Cardiac muscle cell (in vitro differentiated cells and primary cell): ENCODE data around the gene RNF180. TPM values are rescaled to one million over a fixed set of nuclear protein-coding genes. Genes with fewer than 3 reads are reported as not detected.
A peak's percentile ranks its signal among the peaks of the same experiment; 100 is the strongest.

Source experiments
- DNase-seq, 2 donors: peaks; one replicate each; pipeline versions ENCODE4 v3.0.0 to v3.0.0-alpha.2; 2010 to 2017; ENCODE audit warnings: low read depth in 1 of 2, low spot score in 1 of 2
- H3K27ac ChIP-seq: fragments of 200-600 bp; sonication (generic); 2 replicates; pipeline ENCODE4 v1.5.1; 2016
- H3K27me3 ChIP-seq: fragments of 200-600 bp; sonication (generic); 2 replicates; pipeline ENCODE4 v1.6.0; 2016; ENCODE audit warnings: control low read depth
- H3K36me3 ChIP-seq: fragments of 200-600 bp; sonication (generic); 2 replicates; pipeline ENCODE4 v1.5.1; 2016; ENCODE audit warnings: control low read depth
- H3K4me1 ChIP-seq: fragments of 200-600 bp; sonication (generic); 2 replicates; pipeline ENCODE4 v1.8.1; 2017; ENCODE audit warnings: low read depth, mild to moderate bottlenecking, mixed run types
- H3K4me3 ChIP-seq: fragments of 200-600 bp; sonication (generic); 2 replicates; pipeline ENCODE4 v1.5.1; 2016; ENCODE audit warnings: mild to moderate bottlenecking
- H3K9me3 ChIP-seq: fragments of 200-600 bp; sonication (generic); 2 replicates; pipeline ENCODE4 v1.5.1; 2017; ENCODE audit warnings: low read depth, mild to moderate bottlenecking, control low read depth
- CTCF ChIP-seq: IDR thresholded peaks from 2 replicates; pipeline ENCODE4 v1.5.1; 2012; ENCODE audit warnings: low read depth, mild to moderate bottlenecking, low read length
- polyA plus RNA-seq: library from polyadenylated mRNA; unstranded; fragments of >200 nt; fragmentation: Nextera tagmentation; extraction: Ambion mirVana; gene quantifications from 2 replicates; pipeline ENCODE4 v1.2.1, GENCODE V29; 2016
- total RNA-seq: library from RNA; depleted of rRNA; stranded (reverse); fragments of >200 nt; gene quantifications from 2 replicates; pipeline ENCODE4 v1.2.3, GENCODE V29; 2016

The RNF180 gene
- total RNA-seq (9.1 and 9.7 TPM in 2 replicates), polyA plus RNA-seq (3.1 and 8.0 TPM in 2 replicates)

DNA sequence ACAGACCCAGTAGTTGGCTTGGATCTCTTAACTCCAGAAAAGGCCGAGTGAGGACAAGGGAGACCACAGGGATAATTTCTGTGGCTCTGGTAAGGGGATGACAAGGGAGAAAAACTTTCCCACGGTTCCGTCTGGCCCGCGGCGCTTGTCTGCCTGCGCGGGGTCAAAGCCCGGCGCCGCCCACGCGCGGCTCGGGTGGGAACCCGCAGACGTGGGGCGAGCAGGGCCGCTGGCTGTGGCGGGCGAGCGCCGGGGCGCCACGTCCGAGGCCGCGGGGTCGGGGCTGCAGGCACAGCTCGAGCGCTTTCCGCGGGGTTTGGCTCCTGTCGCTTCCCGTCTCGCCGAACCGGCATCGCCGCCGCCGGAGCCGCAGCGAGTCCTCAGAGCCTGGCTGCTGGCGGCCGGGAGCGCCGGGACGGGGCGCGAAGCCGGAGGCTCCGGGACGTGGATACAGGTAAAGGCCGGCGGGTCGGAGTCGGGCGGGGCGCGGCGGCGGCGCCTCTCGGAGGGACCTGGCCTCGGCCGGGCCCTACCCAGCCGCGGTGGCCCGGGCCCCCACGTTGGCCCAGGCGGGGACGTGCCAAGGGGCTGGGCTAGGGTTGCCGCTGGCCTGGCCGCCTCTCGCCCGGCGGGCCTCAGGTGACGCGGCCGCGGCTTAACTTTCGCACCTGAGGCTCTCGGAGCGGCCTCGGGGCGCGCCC, at the start of gene RNF180:
TSS of gene RNF180 (plus strand) at position 344 of the 701 bp plus-strand sequence. CDS start 34,965 bp downstream, outside the sequence.
- Histone ChIP-seq H3K27ac (peak within 1 kb of the TSS; percentile 5), H3K4me1 (peaks cover 11% of the 10 kb centered on the region), H3K36me3 (no peaks in the 10 kb centered on the region), H3K9me3 (no peaks in the 10 kb centered on the region), H3K27me3 (peaks cover 20% of the 10 kb centered on the region), H3K4me3 (peak within 1 kb of the TSS; percentile 50)
- no peak for TF ChIP-seq CTCF
- peak; percentile 54 to 74 for DNase-seq

DNA sequence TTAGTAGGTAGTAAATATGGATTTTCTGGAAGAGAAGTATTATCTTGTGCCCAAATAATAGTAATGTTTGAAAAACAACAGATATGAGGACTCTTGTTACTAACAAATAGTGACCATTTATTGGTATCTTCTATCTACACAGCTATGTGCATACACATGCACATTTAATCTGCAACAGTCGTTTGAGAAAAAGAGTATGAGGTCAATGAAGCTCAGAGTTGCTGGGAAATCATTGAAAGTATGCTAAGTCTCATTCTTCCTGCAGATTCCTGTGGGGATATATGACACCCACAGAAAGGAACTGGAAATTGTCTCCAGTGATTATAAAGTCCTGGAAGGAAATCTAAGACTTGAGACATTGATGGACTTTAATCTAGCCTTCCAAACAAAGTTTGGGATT, 40.1 kb upstream of the RNF180 start:
- Histone ChIP-seq H3K27ac (no peak overlapping the region), H3K27me3 (no peaks in the 10 kb centered on the region), H3K4me1 (no peaks in the 10 kb centered on the region), H3K9me3 (no peaks in the 10 kb centered on the region), H3K4me3 (no peak overlapping the region), H3K36me3 (no peaks in the 10 kb centered on the region)
- no peak for TF ChIP-seq CTCF
- DNase-seq, result no peak

GRCh38 chr5:64126202-64126741, 39.4 kb upstream of the RNF180 start:
- no peak for DNase-seq
- Histone ChIP-seq H3K27me3 (no peaks in the 10 kb centered on the region), H3K9me3 (no peaks in the 10 kb centered on the region), H3K27ac (no peak overlapping the region), H3K36me3 (no peaks in the 10 kb centered on the region), H3K4me1 (no peaks in the 10 kb centered on the region), H3K4me3 (no peak overlapping the region)
- TF ChIP-seq CTCF, result no peak

DNA sequence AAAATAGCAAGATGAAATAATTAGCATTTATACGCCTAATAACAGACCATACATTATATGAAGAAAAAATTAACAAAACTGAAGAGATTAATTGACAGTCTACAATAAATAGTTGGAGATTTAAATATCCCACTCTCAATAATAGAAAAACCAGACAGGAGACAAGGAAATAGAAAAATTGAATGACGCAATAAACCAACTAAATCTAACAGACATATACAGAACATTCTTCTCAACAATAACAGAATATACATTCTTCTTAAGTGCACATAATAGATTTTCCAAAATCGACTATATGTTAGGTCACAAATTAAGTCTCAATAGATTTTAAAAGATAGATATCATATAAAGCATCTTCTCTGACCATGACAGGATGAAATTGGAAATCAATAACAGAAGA, 25.6 kb upstream of the RNF180 start:
- H3K9me3 ChIP-seq, result no peaks in the 10 kb centered on the region
- no peak for TF ChIP-seq CTCF
- H3K4me3 ChIP-seq, result no peak overlapping the region
- no peaks in the 10 kb centered on the region for H3K36me3 ChIP-seq
- no peak for DNase-seq
- no peaks in the 10 kb centered on the region for H3K27me3 ChIP-seq
- no peak overlapping the region for H3K27ac ChIP-seq
- no peaks in the 10 kb centered on the region for H3K4me1 ChIP-seq

GRCh38 chr5:64144425-64145215, 21.0 kb upstream of the RNF180 start:
- H3K9me3 ChIP-seq, result no peaks in the 10 kb centered on the region
- peak in 1 of 2 donors; percentile 25 for DNase-seq
- H3K27ac ChIP-seq, result no peak overlapping the region
- TF ChIP-seq CTCF, result no peak
- H3K4me1 ChIP-seq, result no peaks in the 10 kb centered on the region
- H3K36me3 ChIP-seq, result no peaks in the 10 kb centered on the region
- H3K4me3 ChIP-seq, result no peak overlapping the region
- no peaks in the 10 kb centered on the region for H3K27me3 ChIP-seq
